IPS-NIHi7 (cell line): ENCODE measurements around the gene OR2Y1.
A peak's percentile ranks its signal among the peaks of the same experiment; 100 is the strongest.
"Not testable (repeated sequence)": the region's sequence is repeated elsewhere in the genome, so short reads cannot be mapped to it uniquely, and the experiment has no call there.

Source experiments
- DNase-seq: peaks from one replicate; pipeline ENCODE4 v3.0.0; 2012; ENCODE audit warnings: mixed read lengths; ENCODE audit errors: extremely low spot score

Gene OR2Y1

DNA sequence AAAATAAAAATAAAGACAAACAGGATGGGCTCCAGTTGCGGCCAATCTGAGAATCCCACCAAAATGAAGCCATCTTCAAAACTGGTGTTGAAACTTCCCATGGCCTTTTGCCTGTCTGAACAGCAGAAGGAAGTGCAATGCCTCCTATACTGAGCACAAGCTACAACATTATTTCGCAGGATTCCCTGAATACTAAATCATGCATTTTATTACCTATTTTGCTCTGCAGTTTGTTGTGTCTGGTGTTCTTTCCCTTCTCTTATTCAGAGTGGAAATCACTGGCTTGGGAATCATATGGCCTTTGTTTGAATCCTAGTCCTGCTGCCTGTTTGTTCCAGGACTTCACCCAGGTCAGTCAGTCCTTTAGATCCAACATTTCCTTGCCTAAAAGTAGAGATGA lies at the start of gene OR2Y1:
Gene OR2Y1 (minus strand): TSS at position 101 of the 400 bp plus-strand sequence. CDS start 0 bp downstream, at position 101.
- no peak for DNase-seq

DNA sequence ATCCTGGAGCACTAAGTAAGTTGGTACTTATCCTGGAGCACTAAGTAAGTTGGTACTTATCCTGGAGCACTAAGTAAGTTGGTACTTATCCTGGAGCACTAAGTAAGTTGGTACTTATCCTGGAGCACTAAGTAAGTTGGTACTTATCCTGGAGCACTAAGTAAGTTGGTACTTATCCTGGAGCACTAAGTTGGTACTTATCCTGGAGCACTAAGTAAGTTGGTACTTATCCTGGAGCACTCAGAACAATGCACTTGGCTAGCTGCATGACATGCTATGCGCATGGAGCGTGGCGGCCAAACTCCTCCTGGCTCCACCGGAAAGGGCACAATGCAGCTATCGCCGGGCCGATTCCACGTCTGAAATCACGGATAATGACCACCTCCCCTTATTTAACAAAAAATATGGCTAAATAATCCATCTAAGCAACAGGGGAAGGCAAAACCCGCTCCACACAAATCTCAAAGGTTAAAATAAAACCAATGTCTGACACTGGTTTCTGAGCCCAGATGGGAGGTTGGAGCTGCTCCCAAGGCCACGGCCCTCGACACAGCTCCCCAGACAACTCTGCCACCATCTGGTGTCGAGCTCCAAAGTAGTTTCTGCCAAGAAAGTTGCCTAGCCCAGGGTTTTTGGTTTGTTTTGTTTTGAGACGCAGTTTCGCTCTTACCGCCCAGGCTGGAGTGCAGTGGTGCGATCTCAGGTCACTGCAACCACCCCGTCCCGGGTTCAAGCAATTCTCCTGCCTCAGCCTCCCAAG lies 49.0 kb upstream of the OR2Y1 start:
- DNase-seq = not testable (repeated sequence)

GRCh38 chr5:180787711-180788431 lies 48.0 kb upstream of the OR2Y1 start:
- peak; percentile 38 for DNase-seq

- no peak for DNase-seq
Observed at GRCh38 chr5:180786531-180787398, 46.9 kb upstream of the OR2Y1 start.

DNA sequence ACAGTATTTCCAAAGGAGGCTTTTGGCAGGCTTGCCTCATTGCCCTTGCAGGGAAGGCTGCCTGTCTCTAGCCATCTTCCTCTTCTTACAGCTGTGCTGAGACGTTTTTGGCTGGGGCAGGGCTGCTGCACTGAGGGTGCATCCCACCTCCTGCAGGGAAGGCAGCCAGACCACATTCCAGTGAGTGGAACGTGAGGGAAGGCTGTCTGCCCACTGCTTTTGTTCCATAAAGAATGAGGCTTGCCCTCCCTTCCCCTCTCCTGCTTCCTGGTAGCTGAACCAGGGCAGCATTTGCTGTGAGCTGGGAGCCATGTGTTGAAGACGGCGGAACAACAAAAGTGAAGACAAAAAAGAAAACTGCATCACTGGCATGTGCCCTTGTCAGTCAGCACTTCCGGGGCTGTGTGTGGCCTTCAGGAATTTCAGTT lies 46.0 kb upstream of the OR2Y1 start:
- peak; percentile 79 for DNase-seq

DNA sequence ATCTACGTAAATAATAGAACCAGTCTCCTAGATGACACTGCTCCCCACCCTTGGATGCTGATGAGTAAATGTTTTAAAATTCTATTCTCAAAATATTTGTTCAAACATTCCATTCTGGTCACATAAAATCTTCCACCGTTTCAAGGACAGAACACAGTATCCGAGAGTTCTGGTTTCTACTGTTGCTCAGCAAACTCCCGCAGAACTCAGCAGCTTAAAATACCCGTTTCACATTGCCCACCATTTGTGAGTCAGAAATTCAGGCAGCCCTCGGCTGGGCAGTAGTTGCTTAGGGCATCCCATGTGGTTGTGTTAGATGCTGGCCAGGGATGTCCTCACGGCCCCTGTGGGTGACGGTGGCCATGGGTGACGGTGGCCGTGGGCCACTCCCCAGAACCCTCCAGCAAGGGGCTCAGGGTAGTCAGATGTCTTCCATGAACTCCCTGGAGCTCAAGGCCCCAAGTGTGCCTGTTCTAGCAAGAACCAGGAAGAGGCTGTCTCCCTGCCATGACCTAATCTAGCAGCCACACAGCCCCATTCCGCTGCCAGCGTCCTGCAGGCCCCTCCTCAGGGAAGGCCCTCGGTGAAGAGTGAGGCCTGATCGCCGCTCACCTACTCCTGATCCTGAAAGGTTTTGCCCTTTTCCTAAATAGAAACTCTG lies 45.4 kb upstream of the OR2Y1 start:
- peak; percentile 62 for DNase-seq

DNA sequence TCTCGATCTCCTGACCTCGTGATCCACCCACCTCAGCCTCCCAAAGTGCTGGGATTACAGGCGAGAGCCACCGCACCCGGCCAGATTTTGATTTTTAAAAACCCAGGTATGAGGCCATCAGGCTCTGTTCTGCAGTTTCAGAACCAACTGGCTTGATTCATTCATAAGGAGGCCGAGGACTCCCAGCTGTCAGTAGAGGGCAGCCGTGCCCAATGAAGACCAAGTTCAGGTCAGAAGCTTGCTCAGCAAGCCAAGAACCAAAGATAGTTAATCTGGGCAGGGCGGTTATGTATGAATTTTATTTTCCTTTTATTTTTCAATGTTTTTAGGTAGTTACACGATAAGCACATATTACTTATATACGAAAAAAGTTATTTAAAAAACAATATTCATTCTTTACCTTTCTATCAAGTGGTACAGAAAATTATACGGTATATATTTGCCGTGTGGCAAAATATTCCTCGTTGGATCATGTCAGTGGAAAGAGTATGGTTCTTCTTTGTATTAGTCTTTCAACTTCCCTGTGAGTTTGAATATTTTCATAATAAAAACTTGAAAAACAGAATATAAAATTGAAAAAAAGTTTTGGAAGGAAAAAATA lies 44.7 kb upstream of the OR2Y1 start:
- peak; percentile 79 for DNase-seq

GRCh38 chr5:180783340-180784052 lies 43.6 kb upstream of the OR2Y1 start:
- no peak for DNase-seq

DNA sequence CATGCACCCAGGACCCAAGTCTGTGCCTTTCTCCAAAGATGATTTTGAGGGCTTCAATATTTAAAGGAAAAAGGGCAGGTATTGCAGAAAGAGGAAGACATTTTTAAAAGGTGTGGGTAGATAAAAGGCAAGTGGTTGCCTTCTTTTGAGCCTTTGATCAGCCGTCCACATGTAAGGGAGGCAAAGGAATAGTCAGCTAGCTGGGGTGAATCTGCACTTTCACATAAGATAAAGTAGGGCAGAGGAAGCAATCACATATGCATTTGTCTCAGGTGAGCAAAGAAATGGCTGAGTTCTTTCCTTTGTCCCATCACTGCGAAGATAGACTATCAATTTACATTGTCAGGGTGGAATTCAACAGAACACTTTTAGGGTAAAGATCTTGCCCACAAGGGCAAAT lies 42.9 kb upstream of the OR2Y1 start:
- no peak for DNase-seq

GRCh38 chr5:180781900-180782326 lies 42.1 kb upstream of the OR2Y1 start:
- DNase-seq = not testable (repeated sequence)

DNA sequence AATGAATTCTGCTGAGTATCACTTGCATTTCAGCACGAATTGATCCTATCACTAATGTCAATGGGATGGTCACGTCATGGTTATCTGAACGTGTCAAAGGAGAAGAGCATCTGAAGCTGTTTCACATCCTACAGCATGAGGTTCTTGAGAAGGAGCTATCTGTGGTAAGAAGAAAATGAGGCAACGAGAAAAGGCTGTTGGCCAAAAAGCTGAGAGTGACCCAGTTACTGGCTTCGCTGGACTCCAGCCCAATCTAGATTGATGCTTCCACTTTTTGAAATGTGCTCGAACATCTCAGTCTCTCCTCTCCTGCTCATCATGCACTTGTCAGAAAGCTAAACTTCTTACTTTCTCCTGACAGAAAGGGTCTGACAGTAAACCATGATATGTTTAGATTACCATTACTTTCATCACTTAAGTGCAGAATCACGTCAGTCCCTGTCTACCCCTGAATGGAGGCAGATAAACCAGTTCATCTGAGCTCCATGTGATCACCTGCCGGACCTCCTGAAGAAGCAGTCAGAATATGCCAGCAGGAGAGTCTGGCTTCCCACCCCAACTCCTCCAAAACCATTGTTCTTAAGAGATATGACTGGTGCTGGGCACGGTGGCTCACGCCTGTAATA lies 40.2 kb upstream of the OR2Y1 start:
- DNase-seq = no peak

- DNase-seq = no peak
Observed at GRCh38 chr5:180777475-180777874, 37.6 kb upstream of the OR2Y1 start.

- DNase-seq = no peak
Observed at GRCh38 chr5:180776376-180776775, 36.5 kb upstream of the OR2Y1 start.

DNA sequence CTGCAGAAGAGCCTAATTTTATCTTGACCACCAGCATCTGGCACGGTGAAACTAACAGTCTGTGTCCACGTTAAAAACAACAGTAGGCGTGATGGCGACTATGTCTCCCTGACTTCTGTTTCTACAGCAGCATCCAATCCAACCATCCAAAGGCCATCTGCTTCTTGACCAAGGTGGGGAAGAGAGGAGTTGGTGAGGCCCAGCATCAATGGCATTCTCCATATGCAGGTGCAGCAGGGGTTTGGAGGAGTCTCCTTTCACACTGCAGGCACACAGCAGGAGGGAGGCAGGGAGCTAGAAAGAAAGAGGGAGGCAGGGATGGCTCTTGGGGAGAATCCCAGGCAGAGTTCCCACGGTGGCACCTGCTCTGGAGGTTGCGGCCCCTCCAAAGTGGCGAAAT lies 35.8 kb upstream of the OR2Y1 start:
- no peak for DNase-seq

DNA sequence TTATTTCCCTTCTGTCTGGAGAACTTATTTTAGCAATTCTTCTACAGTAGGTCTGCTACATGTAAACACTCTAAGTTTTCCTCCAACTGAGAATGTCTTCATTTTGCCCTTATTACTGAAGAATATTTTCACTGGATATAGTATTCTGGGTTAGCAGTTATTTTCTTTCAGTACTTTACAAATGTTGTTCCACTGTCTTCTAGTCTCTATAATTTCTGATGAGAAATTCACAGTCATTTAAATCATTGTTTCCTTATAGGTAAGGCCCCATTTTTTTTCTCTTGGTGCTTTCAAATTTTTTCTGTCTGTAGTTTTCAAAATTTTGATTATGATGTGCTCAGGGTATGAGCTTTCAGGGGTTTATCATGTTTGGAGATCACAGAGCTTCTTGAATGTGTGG lies 32.0 kb upstream of the OR2Y1 start:
- DNase-seq = no peak

DNA sequence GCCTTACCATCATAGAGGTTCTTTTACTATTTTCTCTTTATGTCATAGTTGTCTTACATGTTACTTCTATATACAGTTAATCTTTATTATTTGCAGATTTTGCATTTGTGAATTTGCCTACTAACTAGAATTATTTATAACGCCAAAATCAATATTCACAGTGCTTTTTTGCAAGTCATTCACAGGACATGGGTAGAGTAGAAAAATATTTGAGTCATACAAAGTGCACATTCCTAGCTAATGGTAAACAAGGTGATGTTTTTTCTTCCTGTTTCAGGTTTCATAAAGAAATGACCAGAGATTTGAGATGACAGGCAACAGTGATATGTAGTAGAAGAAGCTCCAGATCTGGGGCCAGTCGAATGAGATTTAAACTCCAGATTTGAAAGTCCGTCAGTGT lies 30.0 kb upstream of the OR2Y1 start:
- DNase-seq = no peak

DNA sequence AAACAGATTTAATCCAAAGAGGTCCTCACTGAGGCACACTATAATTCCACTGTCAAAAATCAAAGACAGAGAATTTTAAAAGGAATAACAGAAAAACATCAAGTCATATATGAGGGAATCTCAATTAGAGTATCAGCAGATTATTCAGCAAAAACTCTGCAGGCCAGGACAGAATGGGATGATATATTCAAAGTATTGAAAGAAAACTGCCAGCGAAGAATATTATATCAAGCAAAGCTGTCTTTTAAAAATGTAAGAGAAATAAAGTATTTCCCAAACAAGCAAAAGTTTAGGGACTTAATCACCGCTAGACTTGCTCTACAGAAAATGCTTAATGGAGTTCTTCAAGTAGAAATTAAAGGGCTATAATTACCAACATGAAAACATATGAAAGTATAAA lies 15.7 kb upstream of the OR2Y1 start:
- DNase-seq = no peak

- DNase-seq = no peak
Observed at GRCh38 chr5:180744253-180744652, 4.4 kb upstream of the OR2Y1 start.

GRCh38 chr5:180742727-180743126 lies 2.9 kb upstream of the OR2Y1 start:
- DNase-seq = no peak

GRCh38 chr5:180740953-180741352 lies 1.1 kb upstream of the OR2Y1 start:
- DNase-seq = not testable (repeated sequence)
